ENCODE data around the gene HSPB9. TPM values are rescaled to one million over a fixed set of nuclear protein-coding genes. Genes with fewer than 3 reads are reported as not detected.

The HSPB9 gene
- total RNA-seq, 1 experiment from 2014 or later, result not detected

DNA sequence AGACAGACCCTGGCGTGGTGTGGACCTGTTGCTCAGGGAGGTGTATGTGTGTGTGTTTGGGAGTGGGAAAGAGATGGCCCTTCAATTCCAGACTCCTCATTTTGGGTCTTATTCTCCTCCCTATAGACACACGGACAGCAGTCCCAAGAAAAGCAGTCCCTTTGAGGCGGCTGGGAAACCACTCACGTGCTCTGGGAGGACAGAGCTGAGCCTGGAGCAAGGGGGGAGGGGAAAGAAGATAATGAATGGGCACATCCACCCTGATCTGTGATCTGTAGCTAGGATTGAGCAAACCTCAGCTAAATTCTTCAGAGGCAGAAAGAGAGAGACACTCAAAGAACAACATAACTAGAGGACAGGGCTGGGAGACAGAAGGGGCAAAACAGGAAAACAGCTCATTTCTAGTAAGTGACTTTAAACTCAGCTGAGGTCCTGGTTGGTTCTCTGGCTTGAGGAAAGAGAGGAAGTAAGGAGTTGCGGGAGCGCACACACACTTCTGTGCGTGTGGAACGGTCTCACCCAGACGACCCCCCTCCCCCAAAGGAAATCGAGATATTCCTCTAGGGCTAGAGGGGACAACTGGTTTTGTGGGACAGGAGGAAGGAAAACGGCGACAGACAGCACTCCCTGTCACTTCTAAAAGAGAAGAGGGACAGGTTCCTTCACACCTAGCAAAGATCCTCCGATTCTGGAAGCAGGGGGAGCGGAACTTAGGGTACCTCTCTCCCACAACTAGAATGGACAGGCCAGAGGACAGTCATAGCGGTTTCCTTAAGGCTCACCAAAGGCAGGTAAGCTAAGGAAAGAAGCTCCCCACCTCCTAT, 31.5 kb downstream of the HSPB9 start:
- H3K9me2 ChIP-seq (ENCODE audit: insufficient read depth), result no peaks in the 10 kb centered on the region
- peaks cover 6 to 14% of the 10 kb centered on the region in 2 experiments; a peak in 3 of 4 replicates for H3K4me1 ChIP-seq (ENCODE audit: control insufficient read depth in 1 of 2, insufficient read depth in 2 of 2, low read length in 2 of 2)
- H2AFZ ChIP-seq (ENCODE audit: low read depth, low read length, poor library complexity, severe bottlenecking), result no peak overlapping the region
- intact Hi-C loops (cut with micrococcal nuclease), result no loop called here
- peak overlapping the region; percentile 48 for H3K27ac ChIP-seq (ENCODE audit: low read depth, low read length)
- no peaks in the 10 kb centered on the region for H3K9me3 ChIP-seq (ENCODE audit: control insufficient read depth in 1 of 2, insufficient read depth in 1 of 2, low read depth in 1 of 2, low read length in 2 of 2)
- TF ChIP-seq EZH2phosphoT487 (IDR thresholded peaks at IDR 0.05; ENCODE audit: borderline replicate concordance) (no peak), SP1 (IDR thresholded peaks at IDR 0.05; ENCODE audit: low read depth) (no peak), SIN3A (IDR thresholded peaks at IDR 0.05; ENCODE audit: low read depth) (no peak; the same call in 1 of the 2 replicates)
- ChIA-PET POLR2A (no interaction called here), CTCF (interaction anchor here (1.0 kb wide), 1 partner anchor 373 kb away, joined by 3 read pairs; no protein-coding TSS in a partner anchor), RAD21 (ENCODE audit: low non-redundant PET in 1 of 2, low total read pairs in 2 of 2, uncharacterized antibody in 2 of 2, unreplicated experiment in 2 of 2) (no interaction called here)
- BruUV-seq (replicated peaks), result TSS peak; percentile 53
- H4K20me1 ChIP-seq (ENCODE audit: insufficient read depth), result no peaks in the 10 kb centered on the region
- peak overlapping the region; percentile 86 for H3K9ac ChIP-seq (ENCODE audit: low read length)
- H3K36me3 ChIP-seq (ENCODE audit: control insufficient read depth in 1 of 2, insufficient read depth in 2 of 2, low read length in 2 of 2), result peaks cover 0 to under 1% of the 10 kb centered on the region in 2 experiments; a peak in 1 of 4 replicates
- no peaks in the 10 kb centered on the region for H3K27me3 ChIP-seq (ENCODE audit: insufficient read depth, low read length)
- H3K4me2 ChIP-seq (ENCODE audit: low read length), result peak overlapping the region; percentile 89
- ATAC-seq (peak; percentile 7), DNase-seq (ENCODE audit: low read depth, low spot score) (no peak)
- H3K4me3 ChIP-seq (replicated peaks in 1 of 2; ENCODE audit: low read depth in 1 of 2, low read length in 2 of 2), result peak overlapping the region; percentile 93 to 98
- peaks cover 55% of the 10 kb centered on the region for H3K79me2 ChIP-seq (ENCODE audit: insufficient read depth, low read length)

DNA sequence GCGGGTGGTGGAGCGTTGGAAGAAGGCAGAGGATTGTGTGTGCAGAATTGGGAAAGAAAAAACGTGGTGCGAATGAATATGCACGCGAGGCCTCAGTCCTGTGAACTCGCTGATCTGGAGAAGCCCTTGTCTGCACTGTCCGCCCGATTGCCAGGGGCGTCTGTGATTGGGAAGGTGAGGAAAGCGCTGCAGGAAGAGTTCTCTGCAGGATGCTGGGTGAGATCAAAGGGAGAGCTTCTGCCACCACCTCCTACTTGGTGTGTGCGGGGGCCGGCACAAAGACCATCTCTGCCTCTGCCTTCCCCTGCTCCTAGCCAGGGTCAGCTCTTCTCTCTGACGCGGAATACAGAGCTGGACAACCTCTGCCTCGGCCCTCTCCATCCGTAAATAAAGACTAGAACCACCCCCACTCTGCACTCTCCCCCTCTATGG, 33.0 kb downstream of the HSPB9 start:
- Histone ChIP-seq H3K4me2 (ENCODE audit: low read length) (peak overlapping the region; percentile 89), H3K4me1 (ENCODE audit: control insufficient read depth in 1 of 2, insufficient read depth in 2 of 2, low read length in 2 of 2) (peaks cover 6 to 14% of the 10 kb centered on the region in 2 experiments; a peak in 3 of 4 replicates), H3K9me3 (ENCODE audit: control insufficient read depth in 1 of 2, insufficient read depth in 1 of 2, low read depth in 1 of 2, low read length in 2 of 2) (no peaks in the 10 kb centered on the region), H3K9me2 (ENCODE audit: insufficient read depth) (no peaks in the 10 kb centered on the region), H3K27me3 (ENCODE audit: insufficient read depth, low read length) (no peaks in the 10 kb centered on the region), H2AFZ (ENCODE audit: low read depth, low read length, poor library complexity, severe bottlenecking) (no peak overlapping the region), H3K9ac (ENCODE audit: low read length) (peak overlapping the region; percentile 55), H3K79me2 (ENCODE audit: insufficient read depth, low read length) (peaks cover 42% of the 10 kb centered on the region), H3K27ac (ENCODE audit: low read depth, low read length) (peak overlapping the region; percentile 50; the same call in 1 of the 2 replicates), H4K20me1 (ENCODE audit: insufficient read depth) (no peaks in the 10 kb centered on the region), H3K36me3 (ENCODE audit: control insufficient read depth in 1 of 2, insufficient read depth in 2 of 2, low read length in 2 of 2) (no peaks in the 10 kb centered on the region; a peak in 1 of 4 replicates), H3K4me3 (replicated peaks in 1 of 2; ENCODE audit: low read depth in 1 of 2, low read length in 2 of 2) (peak overlapping the region; percentile 93 to 98)
- intact Hi-C loops (cut with micrococcal nuclease), result no loop called here
- POLR2A ChIA-PET, result no interaction called here
- CTCF ChIA-PET, result no interaction called here
- BruUV-seq (replicated peaks), result no TSS peak
- no peak for TF ChIP-seq POLR2AphosphoS5 (IDR thresholded peaks at IDR 0.05; ENCODE audit: low read depth, low read length)
- no peak for TF ChIP-seq YY1 (IDR thresholded peaks at IDR 0.05; ENCODE audit: extremely low read depth, insufficient replicate concordance, low read depth, low read length)
- TF ChIP-seq TCF7L2 (IDR thresholded peaks at IDR 0.05; ENCODE audit: borderline replicate concordance, extremely low read depth, insufficient read depth, insufficient read length), result peak; percentile 62
- ATAC-seq (no peak), DNase-seq (ENCODE audit: low read depth, low spot score) (no peak)
- RAD21 ChIA-PET (ENCODE audit: low non-redundant PET in 1 of 2, low total read pairs in 2 of 2, uncharacterized antibody in 2 of 2, unreplicated experiment in 2 of 2), result no interaction called here
